Measurements from ENCODE around the gene RFK. TPM values are rescaled to one million over a fixed set of nuclear protein-coding genes. Genes with fewer than 3 reads are reported as not detected.

The RFK gene
- total and polyA plus RNA-seq, 2 donors = 16.2 to 17.0 TPM

GRCh38 chr9:76433406-76433805 is 39.2 kb upstream of the RFK start:
- H3K9me3 ChIP-seq (ENCODE audit: control insufficient read depth in 2 of 2, insufficient read depth in 1 of 2, low read length in 1 of 2) = no peaks in the 10 kb centered on the region
- 96% methylated on average over 5 of the region's 5 CpGs for WGBS
- DNase-seq (ENCODE audit: low read depth in 6 of 9, low spot score in 9 of 9) = no peak

GRCh38 chr9:76431601-76432000 is 37.4 kb upstream of the RFK start:
- Histone ChIP-seq H3K27ac (ENCODE audit: low read depth in 1 of 2, low read length in 1 of 2) (no peak overlapping the region), H3K27me3 (ENCODE audit: control insufficient read depth in 2 of 2, insufficient read depth in 1 of 2, low read length in 1 of 2) (no peaks in the 10 kb centered on the region), H3K4me3 (ENCODE audit: low read length in 2 of 2) (no peak overlapping the region), H3K4me1 (ENCODE audit: control insufficient read depth in 2 of 2, insufficient read depth in 2 of 2, low read length in 2 of 2) (no peaks in the 10 kb centered on the region), H3K36me3 (ENCODE audit: control insufficient read depth in 2 of 2, insufficient read depth in 2 of 2, low read length in 1 of 2) (no peaks in the 10 kb centered on the region), H3K9me3 (ENCODE audit: control insufficient read depth in 2 of 2, insufficient read depth in 1 of 2, low read length in 1 of 2) (no peaks in the 10 kb centered on the region)
- DNase-seq (ENCODE audit: low read depth in 6 of 9, low spot score in 9 of 9) = no peak
- 96% methylated on average over 8 of the region's 8 CpGs for WGBS

More at GRCh38 chr9:76433406-76433805, 39.2 kb upstream of the RFK start:
- Histone ChIP-seq H3K4me1 (ENCODE audit: control insufficient read depth in 2 of 2, insufficient read depth in 2 of 2, low read length in 2 of 2) (no peaks in the 10 kb centered on the region), H3K36me3 (ENCODE audit: control insufficient read depth in 2 of 2, insufficient read depth in 2 of 2, low read length in 1 of 2) (no peaks in the 10 kb centered on the region), H3K27ac (ENCODE audit: low read depth in 1 of 2, low read length in 1 of 2) (no peak overlapping the region), H3K27me3 (ENCODE audit: control insufficient read depth in 2 of 2, insufficient read depth in 1 of 2, low read length in 1 of 2) (no peaks in the 10 kb centered on the region), H3K4me3 (ENCODE audit: low read length in 2 of 2) (no peak overlapping the region)

GRCh38 chr9:76426807-76427419 is 32.7 kb upstream of the RFK start:
- Histone ChIP-seq H3K27ac (ENCODE audit: low read depth in 1 of 2, low read length in 1 of 2) (no peak overlapping the region), H3K4me1 (ENCODE audit: control insufficient read depth in 2 of 2, insufficient read depth in 2 of 2, low read length in 2 of 2) (peaks cover 0 to 2% of the 10 kb centered on the region in 2 donors), H3K36me3 (ENCODE audit: control insufficient read depth in 2 of 2, insufficient read depth in 2 of 2, low read length in 1 of 2) (no peaks in the 10 kb centered on the region), H3K4me3 (ENCODE audit: low read length in 2 of 2) (no peak overlapping the region), H3K9me3 (ENCODE audit: control insufficient read depth in 2 of 2, insufficient read depth in 1 of 2, low read length in 1 of 2) (no peaks in the 10 kb centered on the region), H3K27me3 (ENCODE audit: control insufficient read depth in 2 of 2, insufficient read depth in 1 of 2, low read length in 1 of 2) (no peaks in the 10 kb centered on the region)
- WGBS = 97% methylated on average over 7 of the region's 7 CpGs
- no peak for DNase-seq (ENCODE audit: low read depth in 6 of 9, low spot score in 9 of 9)

GRCh38 chr9:76425677-76426453 is 31.6 kb upstream of the RFK start:
- no peak overlapping the region for H3K27ac ChIP-seq (ENCODE audit: low read depth in 1 of 2, low read length in 1 of 2)
- H3K4me3 ChIP-seq (ENCODE audit: low read length in 2 of 2) = no peak overlapping the region
- 96% methylated on average over 8 of the region's 8 CpGs for WGBS
- no peak for DNase-seq (ENCODE audit: low read depth in 6 of 9, low spot score in 9 of 9)
- peaks cover 0 to 2% of the 10 kb centered on the region in 2 donors for H3K4me1 ChIP-seq (ENCODE audit: control insufficient read depth in 2 of 2, insufficient read depth in 2 of 2, low read length in 2 of 2)
- H3K9me3 ChIP-seq (ENCODE audit: control insufficient read depth in 2 of 2, insufficient read depth in 1 of 2, low read length in 1 of 2) = no peaks in the 10 kb centered on the region
- no peaks in the 10 kb centered on the region for H3K36me3 ChIP-seq (ENCODE audit: control insufficient read depth in 2 of 2, insufficient read depth in 2 of 2, low read length in 1 of 2)
- no peaks in the 10 kb centered on the region for H3K27me3 ChIP-seq (ENCODE audit: control insufficient read depth in 2 of 2, insufficient read depth in 1 of 2, low read length in 1 of 2)

- no peaks in the 10 kb centered on the region for H3K36me3 ChIP-seq (ENCODE audit: control insufficient read depth in 2 of 2, insufficient read depth in 2 of 2, low read length in 1 of 2)
- no peak overlapping the region for H3K4me3 ChIP-seq (ENCODE audit: low read length in 2 of 2)
- WGBS = 96% methylated on average over 4 of the region's 4 CpGs
- no peak overlapping the region for H3K27ac ChIP-seq (ENCODE audit: low read depth in 1 of 2, low read length in 1 of 2)
- H3K27me3 ChIP-seq (ENCODE audit: control insufficient read depth in 2 of 2, insufficient read depth in 1 of 2, low read length in 1 of 2) = no peaks in the 10 kb centered on the region
- no peak for DNase-seq (ENCODE audit: low read depth in 6 of 9, low spot score in 9 of 9)
- no peaks in the 10 kb centered on the region for H3K9me3 ChIP-seq (ENCODE audit: control insufficient read depth in 2 of 2, insufficient read depth in 1 of 2, low read length in 1 of 2)
- peaks cover 0 to 2% of the 10 kb centered on the region in 2 donors for H3K4me1 ChIP-seq (ENCODE audit: control insufficient read depth in 2 of 2, insufficient read depth in 2 of 2, low read length in 2 of 2)
Observed at GRCh38 chr9:76424491-76424890, 30.3 kb upstream of the RFK start.

- Histone ChIP-seq H3K4me3 (ENCODE audit: low read length in 2 of 2) (no peak overlapping the region), H3K36me3 (ENCODE audit: control insufficient read depth in 2 of 2, insufficient read depth in 2 of 2, low read length in 1 of 2) (no peaks in the 10 kb centered on the region), H3K4me1 (ENCODE audit: control insufficient read depth in 2 of 2, insufficient read depth in 2 of 2, low read length in 2 of 2) (peaks cover 0 to 2% of the 10 kb centered on the region in 2 donors), H3K27me3 (ENCODE audit: control insufficient read depth in 2 of 2, insufficient read depth in 1 of 2, low read length in 1 of 2) (no peaks in the 10 kb centered on the region), H3K27ac (ENCODE audit: low read depth in 1 of 2, low read length in 1 of 2) (no peak overlapping the region), H3K9me3 (ENCODE audit: control insufficient read depth in 2 of 2, insufficient read depth in 1 of 2, low read length in 1 of 2) (no peaks in the 10 kb centered on the region)
- DNase-seq (ENCODE audit: low read depth in 6 of 9, low spot score in 9 of 9) = peak in 1 of 9 donors; percentile 19
- 49% methylated on average over 2 of the region's 2 CpGs for WGBS
Observed at GRCh38 chr9:76423216-76424177, 29.3 kb upstream of the RFK start.

- no peak for DNase-seq (ENCODE audit: low read depth in 6 of 9, low spot score in 9 of 9)
- H3K36me3 ChIP-seq (ENCODE audit: control insufficient read depth in 2 of 2, insufficient read depth in 2 of 2, low read length in 1 of 2) = no peaks in the 10 kb centered on the region
- H3K9me3 ChIP-seq (ENCODE audit: control insufficient read depth in 2 of 2, insufficient read depth in 1 of 2, low read length in 1 of 2) = no peaks in the 10 kb centered on the region
- H3K4me3 ChIP-seq (ENCODE audit: low read length in 2 of 2) = no peak overlapping the region
- peaks cover 0 to 2% of the 10 kb centered on the region in 2 donors for H3K4me1 ChIP-seq (ENCODE audit: control insufficient read depth in 2 of 2, insufficient read depth in 2 of 2, low read length in 2 of 2)
- WGBS = 80% methylated on average over 2 of the region's 2 CpGs
- H3K27ac ChIP-seq (ENCODE audit: low read depth in 1 of 2, low read length in 1 of 2) = no peak overlapping the region
- H3K27me3 ChIP-seq (ENCODE audit: control insufficient read depth in 2 of 2, insufficient read depth in 1 of 2, low read length in 1 of 2) = no peaks in the 10 kb centered on the region
Observed at GRCh38 chr9:76419782-76420380, 25.7 kb upstream of the RFK start.

- H3K4me1 ChIP-seq (ENCODE audit: control insufficient read depth in 2 of 2, insufficient read depth in 2 of 2, low read length in 2 of 2) = no peaks in the 10 kb centered on the region
- 0% methylated on average over 1 of the region's 1 CpG for WGBS
- H3K27me3 ChIP-seq (ENCODE audit: control insufficient read depth in 2 of 2, insufficient read depth in 1 of 2, low read length in 1 of 2) = no peaks in the 10 kb centered on the region
- H3K27ac ChIP-seq (ENCODE audit: low read depth in 1 of 2, low read length in 1 of 2) = no peak overlapping the region
- no peaks in the 10 kb centered on the region for H3K36me3 ChIP-seq (ENCODE audit: control insufficient read depth in 2 of 2, insufficient read depth in 2 of 2, low read length in 1 of 2)
- H3K9me3 ChIP-seq (ENCODE audit: control insufficient read depth in 2 of 2, insufficient read depth in 1 of 2, low read length in 1 of 2) = no peaks in the 10 kb centered on the region
- H3K4me3 ChIP-seq (ENCODE audit: low read length in 2 of 2) = no peak overlapping the region
- DNase-seq (ENCODE audit: low read depth in 6 of 9, low spot score in 9 of 9) = no peak
Observed at GRCh38 chr9:76417394-76417793, 23.2 kb upstream of the RFK start.
